GM12891 (cell line): Measurements from ENCODE around the gene SDHD.

Experiments used
- DNase-seq: peaks from one replicate; pipeline ENCODE4 v3.0.0; 2011; ENCODE audit warnings: low spot score; ENCODE audit not compliant: insufficient read length
- FAIRE-seq: peaks from 2 replicates; lab custom pipeline; 2011; peaks lifted over from hg19 to GRCh38; lab: Jason Lieb, UNC
- PAX5 ChIP-seq: IDR thresholded peaks from 2 replicates; pipeline ENCODE4 v1.6.1; 2011; ENCODE audit warnings: low read length, moderate library complexity, mild to moderate bottlenecking; ENCODE audit not compliant: insufficient read depth, severe bottlenecking
- POLR2A ChIP-seq: IDR thresholded peaks from 2 replicates; pipeline ENCODE4 v1.6.1; 2011; ENCODE audit warnings: low read depth, low read length, control low read depth
- POLR2AphosphoS5 ChIP-seq: IDR thresholded peaks from 2 replicates; pipeline ENCODE4 v1.6.1; 2011; ENCODE audit warnings: low read depth, low read length, control low read depth
- POU2F2 ChIP-seq: IDR thresholded peaks from 2 replicates; pipeline ENCODE4 v1.6.1; 2011; ENCODE audit warnings: low read depth, mild to moderate bottlenecking, control low read depth, low read length, moderate library complexity
- SPI1 ChIP-seq: IDR thresholded peaks from 2 replicates; pipeline ENCODE4 v1.6.1; 2011; ENCODE audit warnings: low read depth, low read length, control low read depth
- TAF1 ChIP-seq: IDR thresholded peaks from 2 replicates; pipeline ENCODE4 v1.6.1; 2011; ENCODE audit warnings: low read depth, low read length, control low read depth

The SDHD gene

GRCh38 chr11:112097734-112098528 lies 11.3 kb downstream of the SDHD start:
- TF ChIP-seq TAF1 (no peak), POU2F2 (no peak), SPI1 (no peak), PAX5 (no peak), POLR2AphosphoS5 (no peak), POLR2A (no peak)
- DNase-seq = no peak
- no peak for FAIRE-seq

- DNase-seq (no peak), FAIRE-seq (no peak)
- no peak for TF ChIP-seq SPI1
- no peak for TF ChIP-seq POU2F2
- TF ChIP-seq POLR2AphosphoS5 = no peak
- no peak for TF ChIP-seq POLR2A
- no peak for TF ChIP-seq TAF1
- TF ChIP-seq PAX5 = no peak
These were observed 13.8 kb downstream of the SDHD start for GRCh38 chr11:112100462-112100861.

GRCh38 chr11:112103446-112103845 lies 16.8 kb downstream of the SDHD start:
- FAIRE-seq (no peak), DNase-seq (no peak)
- no peak for TF ChIP-seq TAF1
- TF ChIP-seq PAX5 = no peak
- no peak for TF ChIP-seq POLR2A
- no peak for TF ChIP-seq SPI1
- no peak for TF ChIP-seq POLR2AphosphoS5
- TF ChIP-seq POU2F2 = no peak

- DNase-seq = no peak
- no peak for FAIRE-seq
These were observed 19.4 kb downstream of the SDHD start for GRCh38 chr11:112106070-112106469.

DNA sequence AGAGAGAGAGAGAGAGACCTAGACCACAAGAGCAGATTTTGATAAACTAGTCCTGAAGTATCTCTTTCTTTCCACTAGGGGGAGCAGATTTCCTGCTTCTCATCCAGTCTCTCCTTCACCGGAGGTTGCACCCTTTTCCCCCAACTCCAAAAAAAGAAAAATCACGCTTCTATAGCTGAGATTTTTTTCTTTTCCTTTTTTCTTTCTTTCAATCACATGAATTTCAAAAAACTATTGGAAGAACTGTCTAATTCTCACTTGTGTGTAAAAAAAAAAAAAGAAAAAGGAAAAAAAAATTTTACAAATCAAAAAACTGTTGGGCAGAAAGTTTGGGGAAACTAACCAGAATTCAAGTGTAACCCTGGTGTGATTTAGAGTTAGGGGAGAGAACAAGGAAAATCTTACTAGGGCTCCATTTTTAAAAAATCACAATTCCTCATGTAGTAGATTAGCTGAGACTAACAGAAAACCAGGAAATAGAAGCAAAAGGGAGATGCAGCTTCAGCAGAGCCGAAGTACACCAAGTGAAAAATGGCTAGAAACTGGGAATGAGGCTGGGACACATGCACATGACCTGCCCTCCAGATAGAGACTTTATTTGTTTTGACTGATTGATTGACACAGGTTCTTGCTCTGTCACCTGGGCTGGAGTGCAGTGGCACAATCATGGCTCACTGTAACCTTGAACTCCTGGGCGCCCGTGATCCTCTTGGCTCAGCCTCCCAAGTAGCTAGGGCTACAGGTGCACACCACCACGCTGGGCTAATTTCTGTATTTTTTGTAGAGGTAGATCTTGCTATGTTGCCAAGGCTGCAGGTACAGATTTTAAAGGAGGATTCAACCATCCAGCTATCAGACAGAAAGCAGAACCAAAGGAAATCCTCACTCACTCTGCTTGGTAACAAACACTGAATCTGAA lies 27.1 kb downstream of the SDHD start:
- TF ChIP-seq POLR2A (no peak), SPI1 (no peak)
- FAIRE-seq = peak; percentile 63
- no peak for DNase-seq

More at GRCh38 chr11:112106070-112106469, 19.4 kb downstream of the SDHD start:
- TF ChIP-seq PAX5 = no peak
- no peak for TF ChIP-seq POU2F2
- no peak for TF ChIP-seq SPI1
- no peak for TF ChIP-seq POLR2AphosphoS5
- TF ChIP-seq POLR2A = no peak
- no peak for TF ChIP-seq TAF1

GRCh38 chr11:112114460-112114859 lies 27.8 kb downstream of the SDHD start:
- TF ChIP-seq PAX5 = no peak
- TF ChIP-seq POLR2AphosphoS5 = no peak
- no peak for TF ChIP-seq SPI1
- no peak for TF ChIP-seq TAF1
- TF ChIP-seq POU2F2 = no peak
- no peak for TF ChIP-seq POLR2A
- DNase-seq (no peak), FAIRE-seq (no peak)

DNA sequence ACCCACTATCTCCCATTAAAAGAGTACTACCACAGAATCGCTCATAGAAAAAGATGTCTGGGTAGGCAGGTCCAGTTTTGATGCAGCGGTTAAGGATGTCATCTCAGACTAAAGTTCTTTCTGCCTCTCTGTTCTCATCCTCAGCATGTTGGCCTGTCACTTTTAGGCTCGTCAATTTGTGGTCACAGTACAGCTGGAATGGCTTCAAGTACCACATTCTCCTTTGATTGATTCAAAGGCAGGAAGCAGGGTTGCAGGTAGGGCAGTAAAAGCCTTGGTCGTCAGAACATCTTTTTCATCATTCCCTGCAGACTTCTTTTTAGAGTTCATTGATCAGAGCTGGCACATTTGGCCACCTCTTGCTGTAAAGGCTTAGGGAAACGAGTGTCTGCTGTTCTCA lies 28.7 kb downstream of the SDHD start:
- no peak for DNase-seq
- TF ChIP-seq PAX5 = no peak
- TF ChIP-seq POLR2A = no peak
- no peak for TF ChIP-seq TAF1
- TF ChIP-seq POLR2AphosphoS5 = no peak
- no peak for TF ChIP-seq POU2F2
- TF ChIP-seq SPI1 = no peak
- FAIRE-seq = no peak

DNA sequence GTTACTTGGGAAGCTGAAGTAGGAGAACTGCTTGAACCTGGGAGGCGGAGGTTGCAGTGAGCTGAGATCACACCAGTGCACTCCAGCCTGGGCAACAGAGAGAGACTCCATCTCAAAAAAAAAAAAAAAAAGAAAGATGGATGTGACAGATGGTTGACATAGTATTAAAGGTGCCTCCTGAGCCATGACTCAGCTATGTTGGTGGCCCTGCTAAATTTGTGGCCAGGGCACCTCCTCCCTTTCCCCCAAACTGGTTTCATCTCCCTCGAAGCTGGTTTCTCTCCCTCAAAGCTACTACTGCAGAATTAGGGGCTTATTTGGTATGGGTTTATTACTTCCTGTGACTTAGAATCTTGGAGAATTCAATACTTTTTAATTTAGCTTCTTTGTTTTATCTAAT lies 31.5 kb downstream of the SDHD start:
- FAIRE-seq (no peak), DNase-seq (no peak)
- TF ChIP-seq POLR2AphosphoS5 (no peak), POLR2A (no peak), PAX5 (no peak), TAF1 (no peak), SPI1 (no peak), POU2F2 (no peak)

- TF ChIP-seq SPI1 (no peak), POU2F2 (no peak), TAF1 (no peak), POLR2A (no peak), POLR2AphosphoS5 (no peak), PAX5 (no peak)
- DNase-seq (no peak), FAIRE-seq (no peak)
These were observed 35.4 kb downstream of the SDHD start for GRCh38 chr11:112121981-112122615.
